ENCODE data around the gene GDF2. TPM values are rescaled to one million over a fixed set of nuclear protein-coding genes. Genes with fewer than 3 reads are reported as not detected.

The GDF2 gene
- total and polyA plus RNA-seq, 2 of the 4 experiments (the other 2 are of a cell fraction): under 0.01 TPM; not detected in 1

DNA sequence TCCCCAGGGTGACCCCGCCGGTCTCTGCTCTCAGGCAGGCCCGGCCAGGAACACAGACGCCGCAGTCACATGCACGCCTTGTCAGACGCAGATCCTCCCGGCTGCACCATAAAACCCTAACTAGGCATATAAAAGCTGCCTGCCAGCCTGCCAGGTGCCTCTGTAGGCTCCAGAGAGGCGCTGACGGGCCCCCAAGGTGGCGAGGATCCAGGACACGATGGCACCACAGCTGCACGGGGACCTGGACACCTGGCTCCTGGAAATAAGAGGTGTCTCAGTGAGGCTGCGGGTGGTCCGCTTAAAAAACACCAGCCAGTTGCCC, 44.1 kb upstream of the GDF2 start:
- in situ Hi-C loops (cut with MboI; ENCODE audit: low sequenced_read_pairs): no loop called here
- H3K4me3 ChIP-seq (ENCODE audit: insufficient read depth, low read depth, low read length): no peak overlapping the region
- no peaks in the 10 kb centered on the region for H3K36me3 ChIP-seq (ENCODE audit: control insufficient read depth, insufficient read depth, low read length)
- no peak overlapping the region for H4K8ac ChIP-seq (ENCODE audit: low read depth in 2 of 2, low read length in 2 of 2)
- no peak overlapping the region for H3K9ac ChIP-seq (ENCODE audit: low read depth, low read length)
- ChIA-PET POLR2A (ENCODE audit: unreplicated experiment) (no interaction called here), CTCF (no interaction called here)
- no peaks in the 10 kb centered on the region for H3K9me3 ChIP-seq (ENCODE audit: control insufficient read depth, insufficient read depth, low read length)
- H2AK5ac ChIP-seq (ENCODE audit: low read depth, low read length): no peak overlapping the region
- no peak for DNase-seq
- no peak overlapping the region for H3K56ac ChIP-seq (ENCODE audit: extremely low read depth, insufficient read depth, low read length)
- no peak overlapping the region for H3K14ac ChIP-seq (replicated peaks; ENCODE audit: low read depth, low read length)
- no peak overlapping the region for H4K5ac ChIP-seq (ENCODE audit: low read depth, low read length)
- BruUV-seq (replicated peaks): no TSS peak
- no peak overlapping the region for H2AK9ac ChIP-seq (replicated peaks; ENCODE audit: low read depth, low read length, poor library complexity)
- H3K4me1 ChIP-seq (ENCODE audit: control insufficient read depth, insufficient read depth, low read length): no peaks in the 10 kb centered on the region
- no peak overlapping the region for H3K27ac ChIP-seq (ENCODE audit: insufficient read depth, low read length)
- intact Hi-C loops (cut with micrococcal nuclease): no loop called here
- peaks cover 22% of the 10 kb centered on the region for H3K27me3 ChIP-seq (ENCODE audit: control insufficient read depth, insufficient read depth, low read length)
- 75% methylated on average over 10 of the region's 15 CpGs; no CpG with 5 or more reads in 1 of the 2 experiments for WGBS, 2 experiments (ENCODE audit: extremely low coverage in 2 of 2, insufficient read length in 1 of 2)
- TF ChIP-seq, protein P1, sequence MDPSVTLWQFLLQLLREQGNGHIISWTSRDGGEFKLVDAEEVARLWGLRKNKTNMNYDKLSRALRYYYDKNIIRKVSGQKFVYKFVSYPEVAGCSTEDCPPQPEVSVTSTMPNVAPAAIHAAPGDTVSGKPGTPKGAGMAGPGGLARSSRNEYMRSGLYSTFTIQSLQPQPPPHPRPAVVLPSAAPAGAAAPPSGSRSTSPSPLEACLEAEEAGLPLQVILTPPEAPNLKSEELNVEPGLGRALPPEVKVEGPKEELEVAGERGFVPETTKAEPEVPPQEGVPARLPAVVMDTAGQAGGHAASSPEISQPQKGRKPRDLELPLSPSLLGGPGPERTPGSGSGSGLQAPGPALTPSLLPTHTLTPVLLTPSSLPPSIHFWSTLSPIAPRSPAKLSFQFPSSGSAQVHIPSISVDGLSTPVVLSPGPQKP (IDR thresholded peaks at IDR 0.05; ENCODE audit: borderline replicate concordance, low read depth, low read length): no peak
- no peak for TF ChIP-seq POLR2A (IDR thresholded peaks at IDR 0.05; ENCODE audit: low read depth, low read length)
- no peak for TF ChIP-seq MXI1 (IDR thresholded peaks at IDR 0.05; ENCODE audit: borderline replicate concordance, low read depth, low read length)
- TF ChIP-seq, protein P2, sequence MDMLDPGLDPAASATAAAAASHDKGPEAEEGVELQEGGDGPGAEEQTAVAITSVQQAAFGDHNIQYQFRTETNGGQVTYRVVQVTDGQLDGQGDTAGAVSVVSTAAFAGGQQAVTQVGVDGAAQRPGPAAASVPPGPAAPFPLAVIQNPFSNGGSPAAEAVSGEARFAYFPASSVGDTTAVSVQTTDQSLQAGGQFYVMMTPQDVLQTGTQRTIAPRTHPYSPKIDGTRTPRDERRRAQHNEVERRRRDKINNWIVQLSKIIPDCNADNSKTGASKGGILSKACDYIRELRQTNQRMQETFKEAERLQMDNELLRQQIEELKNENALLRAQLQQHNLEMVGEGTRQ (IDR thresholded peaks at IDR 0.05; ENCODE audit: low read depth, low read length): no peak
- TF ChIP-seq, protein P3, sequence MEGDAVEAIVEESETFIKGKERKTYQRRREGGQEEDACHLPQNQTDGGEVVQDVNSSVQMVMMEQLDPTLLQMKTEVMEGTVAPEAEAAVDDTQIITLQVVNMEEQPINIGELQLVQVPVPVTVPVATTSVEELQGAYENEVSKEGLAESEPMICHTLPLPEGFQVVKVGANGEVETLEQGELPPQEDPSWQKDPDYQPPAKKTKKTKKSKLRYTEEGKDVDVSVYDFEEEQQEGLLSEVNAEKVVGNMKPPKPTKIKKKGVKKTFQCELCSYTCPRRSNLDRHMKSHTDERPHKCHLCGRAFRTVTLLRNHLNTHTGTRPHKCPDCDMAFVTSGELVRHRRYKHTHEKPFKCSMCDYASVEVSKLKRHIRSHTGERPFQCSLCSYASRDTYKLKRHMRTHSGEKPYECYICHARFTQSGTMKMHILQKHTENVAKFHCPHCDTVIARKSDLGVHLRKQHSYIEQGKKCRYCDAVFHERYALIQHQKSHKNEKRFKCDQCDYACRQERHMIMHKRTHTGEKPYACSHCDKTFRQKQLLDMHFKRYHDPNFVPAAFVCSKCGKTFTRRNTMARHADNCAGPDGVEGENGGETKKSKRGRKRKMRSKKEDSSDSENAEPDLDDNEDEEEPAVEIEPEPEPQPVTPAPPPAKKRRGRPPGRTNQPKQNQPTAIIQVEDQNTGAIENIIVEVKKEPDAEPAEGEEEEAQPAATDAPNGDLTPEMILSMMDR (conservative IDR thresholded peaks at IDR 0.05; ENCODE audit: low read depth, low read length): no peak
- no peak for TF ChIP-seq SMC3 (IDR thresholded peaks at IDR 0.05; ENCODE audit: low read depth, low read length)
- TF ChIP-seq RFX5 (IDR thresholded peaks at IDR 0.05; ENCODE audit: low read depth, low read length): no peak
- TF ChIP-seq CHD1 (IDR thresholded peaks at IDR 0.05; ENCODE audit: low read depth, low read length): no peak
- no peak for TF ChIP-seq FOS (IDR thresholded peaks at IDR 0.05; ENCODE audit: low read depth, low read length)
- no peak for TF ChIP-seq CEBPB (IDR thresholded peaks at IDR 0.05; ENCODE audit: low read depth, low read length)
- TF ChIP-seq RAD21 (IDR thresholded peaks at IDR 0.05; ENCODE audit: low read length): no peak
- H3K9me1 ChIP-seq (ENCODE audit: insufficient read depth, low read length): no peaks in the 10 kb centered on the region
- H2BK120ac ChIP-seq (ENCODE audit: low read depth, low read length): no peak overlapping the region
- H3K79me1 ChIP-seq (ENCODE audit: low read depth in 1 of 2, low read length in 2 of 2): no peaks in the 10 kb centered on the region
- ATAC-seq (ENCODE audit: low read depth): no peak
- no peaks in the 10 kb centered on the region for H4K20me1 ChIP-seq (ENCODE audit: insufficient read depth, low read length)
- H2BK5ac ChIP-seq (ENCODE audit: low read depth, low read length, poor library complexity, severe bottlenecking): no peak overlapping the region
- H3K4ac ChIP-seq (ENCODE audit: low read depth, low read length): no peak overlapping the region
- dilution Hi-C loops (cut with HindIII; ENCODE audit: low sequenced_read_pairs, unreplicated experiment): no loop called here
- no peak overlapping the region for H3K4me2 ChIP-seq (ENCODE audit: low read depth, low read length)
- H2BK15ac ChIP-seq (ENCODE audit: low read depth, low read length): no peak overlapping the region
- H4K91ac ChIP-seq (ENCODE audit: insufficient read depth, low read depth, low read length): no peak overlapping the region
- no peak overlapping the region for H3K23ac ChIP-seq (ENCODE audit: low read depth, low read length)
- no peak overlapping the region for H2AFZ ChIP-seq (replicated peaks; ENCODE audit: low read length, poor library complexity)
- no peak overlapping the region for H2BK20ac ChIP-seq (ENCODE audit: low read depth, low read length)
- H3K18ac ChIP-seq (ENCODE audit: low read depth, low read length): no peak overlapping the region
